ENCODE results near the gene PDLIM4. TPM values are rescaled to one million over a fixed set of nuclear protein-coding genes. Genes with fewer than 3 reads are reported as not detected.

Gene PDLIM4
- total and polyA plus RNA-seq, 9 donors = 3.4 to 63.4 (median 40.8) TPM

DNA sequence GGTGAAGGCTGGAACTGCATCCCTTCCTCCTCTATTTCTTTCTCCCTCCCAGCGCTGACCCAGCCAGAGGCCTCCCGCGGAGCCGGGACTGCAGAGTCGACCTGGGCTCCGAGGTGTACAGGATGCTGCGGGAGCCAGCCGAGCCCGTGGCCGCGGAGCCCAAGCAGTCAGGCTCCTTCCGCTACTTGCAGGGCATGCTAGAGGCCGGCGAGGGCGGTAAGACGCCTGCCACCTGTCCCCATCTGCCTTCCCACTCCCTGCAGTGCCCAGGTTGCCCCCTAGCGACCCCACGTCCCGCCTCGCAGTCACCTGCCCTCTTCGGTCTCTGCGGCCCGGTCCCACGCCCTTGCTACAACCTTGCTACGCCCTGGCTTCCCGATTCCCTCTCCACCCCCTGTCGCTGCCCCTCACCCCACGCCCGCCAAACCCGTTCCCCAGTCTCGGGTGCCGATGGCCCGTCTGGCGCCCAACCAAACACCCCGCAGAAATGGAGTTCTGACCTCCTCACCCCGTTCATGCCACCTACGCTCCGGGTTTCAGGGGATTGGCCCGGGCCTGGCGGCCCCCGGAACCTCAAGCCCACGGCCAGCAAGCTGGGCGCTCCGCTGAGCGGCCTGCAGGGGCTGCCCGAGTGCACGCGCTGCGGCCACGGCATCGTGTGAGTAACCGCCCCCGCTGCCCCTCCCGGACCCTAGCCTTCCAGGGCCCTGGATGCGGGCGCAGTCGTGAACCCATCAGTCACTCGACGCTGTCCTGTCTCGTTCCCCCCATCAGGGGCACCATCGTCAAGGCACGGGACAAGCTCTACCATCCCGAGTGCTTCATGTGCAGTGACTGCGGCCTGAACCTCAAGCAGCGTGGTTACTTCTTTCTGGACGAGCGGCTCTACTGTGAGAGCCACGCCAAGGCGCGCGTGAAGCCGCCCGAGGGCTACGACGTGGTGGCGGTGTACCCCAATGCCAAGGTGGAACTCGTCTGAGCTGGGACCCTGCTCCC lies 14.1 kb downstream of the PDLIM4 start:
- intact Hi-C loops (cut with DNase I) = no loop called here
- no peaks in the 10 kb centered on the region for H3K9me3 ChIP-seq
- H3K27me3 ChIP-seq = no peaks in the 10 kb centered on the region
- 88 to 91% (median 89%) methylated on average over 77 of the region's 77 CpGs for WGBS, 3 donors
- H3K4me3 ChIP-seq = no peak overlapping the region
- no peak for DNase-seq
- no peak overlapping the region for H3K27ac ChIP-seq
- no peak for TF ChIP-seq EP300 (IDR thresholded peaks at IDR 0.05)
- TF ChIP-seq, protein P1, sequence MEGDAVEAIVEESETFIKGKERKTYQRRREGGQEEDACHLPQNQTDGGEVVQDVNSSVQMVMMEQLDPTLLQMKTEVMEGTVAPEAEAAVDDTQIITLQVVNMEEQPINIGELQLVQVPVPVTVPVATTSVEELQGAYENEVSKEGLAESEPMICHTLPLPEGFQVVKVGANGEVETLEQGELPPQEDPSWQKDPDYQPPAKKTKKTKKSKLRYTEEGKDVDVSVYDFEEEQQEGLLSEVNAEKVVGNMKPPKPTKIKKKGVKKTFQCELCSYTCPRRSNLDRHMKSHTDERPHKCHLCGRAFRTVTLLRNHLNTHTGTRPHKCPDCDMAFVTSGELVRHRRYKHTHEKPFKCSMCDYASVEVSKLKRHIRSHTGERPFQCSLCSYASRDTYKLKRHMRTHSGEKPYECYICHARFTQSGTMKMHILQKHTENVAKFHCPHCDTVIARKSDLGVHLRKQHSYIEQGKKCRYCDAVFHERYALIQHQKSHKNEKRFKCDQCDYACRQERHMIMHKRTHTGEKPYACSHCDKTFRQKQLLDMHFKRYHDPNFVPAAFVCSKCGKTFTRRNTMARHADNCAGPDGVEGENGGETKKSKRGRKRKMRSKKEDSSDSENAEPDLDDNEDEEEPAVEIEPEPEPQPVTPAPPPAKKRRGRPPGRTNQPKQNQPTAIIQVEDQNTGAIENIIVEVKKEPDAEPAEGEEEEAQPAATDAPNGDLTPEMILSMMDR (IDR thresholded peaks at IDR 0.05) = no peak
- TF ChIP-seq POLR2A (IDR thresholded peaks at IDR 0.05) = no peak
- H3K4me1 ChIP-seq (ENCODE audit: insufficient read depth) = no peaks in the 10 kb centered on the region
- no peaks in the 10 kb centered on the region for H3K36me3 ChIP-seq

DNA sequence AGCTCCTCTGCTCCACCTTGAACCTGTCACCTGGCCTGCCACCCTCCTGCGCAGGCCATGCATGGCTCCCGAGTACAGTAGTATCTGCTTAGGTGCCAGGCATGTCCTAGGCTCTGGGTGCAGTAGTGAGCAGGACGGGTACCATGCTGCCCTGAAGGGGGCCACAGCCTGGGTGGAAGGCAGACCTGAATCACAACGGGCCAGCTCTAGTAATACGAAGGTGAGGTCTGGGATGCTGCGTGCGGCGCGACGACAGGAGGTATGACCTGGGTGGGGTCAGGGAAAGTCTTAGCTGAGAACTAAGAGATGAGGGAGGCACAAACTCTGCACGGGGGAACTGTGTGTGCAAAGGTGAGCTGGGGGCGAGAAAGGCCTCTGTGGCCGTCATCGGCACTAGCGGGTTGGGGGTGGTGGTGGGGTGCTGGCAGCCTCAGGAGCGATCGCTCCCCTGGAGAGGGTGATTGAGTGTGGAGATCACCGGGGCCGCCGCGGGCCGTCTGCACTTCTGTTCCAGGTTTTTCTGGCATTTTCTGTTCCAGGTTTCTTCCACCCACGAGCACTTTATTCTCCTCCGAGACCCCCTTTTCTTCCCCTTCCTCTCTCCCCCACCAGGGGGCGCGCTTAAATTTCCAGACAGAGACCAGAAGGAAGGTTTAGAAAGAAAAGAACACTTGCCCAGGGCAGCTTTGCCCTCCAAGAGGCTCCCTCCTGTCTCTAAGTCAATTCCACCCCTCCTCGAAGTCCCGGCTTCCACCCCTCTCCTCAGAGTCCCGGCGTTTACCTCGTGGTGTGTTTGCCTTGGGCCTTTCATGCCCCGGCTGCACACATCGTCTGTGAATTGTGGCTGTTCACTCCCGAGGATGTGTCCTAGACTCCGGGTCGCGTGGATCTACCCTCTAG lies 15.1 kb downstream of the PDLIM4 start:
- 62 to 67% (median 66%) methylated on average over 37 of the region's 37 CpGs for WGBS, 3 donors
- peak; percentile 49 to 76 (median 72) for DNase-seq
- TF ChIP-seq POLR2A (IDR thresholded peaks at IDR 0.05) = no peak
- TF ChIP-seq, protein P1 (IDR thresholded peaks at IDR 0.05) = peak; percentile 53 to 65 (median 61)
- no peak for TF ChIP-seq EP300 (IDR thresholded peaks at IDR 0.05)
- Histone ChIP-seq H3K27me3 (no peaks in the 10 kb centered on the region), H3K36me3 (no peaks in the 10 kb centered on the region), H3K9me3 (no peaks in the 10 kb centered on the region), H3K4me3 (no peak overlapping the region), H3K4me1 (ENCODE audit: insufficient read depth) (no peaks in the 10 kb centered on the region), H3K27ac (no peak overlapping the region)
- intact Hi-C loops (cut with DNase I) = no loop called here

DNA sequence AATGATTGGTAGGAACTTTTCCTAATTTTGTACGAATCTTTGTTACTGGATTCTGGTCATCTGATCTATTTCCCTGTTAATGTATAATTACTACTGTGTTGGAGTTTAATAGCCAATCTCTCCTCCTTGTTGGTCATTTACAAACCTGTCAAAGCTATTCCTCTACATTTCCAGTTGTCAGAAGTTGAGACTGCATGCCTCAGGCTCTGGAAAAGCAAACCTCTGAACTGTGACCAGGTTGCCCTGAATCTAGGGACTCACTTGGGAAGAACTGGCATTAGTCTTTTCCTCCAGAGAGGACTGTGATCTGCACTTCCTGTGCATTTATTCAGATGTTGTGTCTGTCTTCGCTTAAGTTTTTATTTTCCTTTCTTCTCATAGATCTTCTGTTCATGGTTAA lies 16.1 kb downstream of the PDLIM4 start:
- Histone ChIP-seq H3K4me1 (ENCODE audit: insufficient read depth) (no peaks in the 10 kb centered on the region), H3K36me3 (no peaks in the 10 kb centered on the region), H3K4me3 (no peak overlapping the region), H3K9me3 (no peaks in the 10 kb centered on the region), H3K27ac (no peak overlapping the region), H3K27me3 (no peaks in the 10 kb centered on the region)
- 83 to 93% (median 87%) methylated on average over 2 of the region's 2 CpGs for WGBS, 3 donors
- no peak for TF ChIP-seq POLR2A (IDR thresholded peaks at IDR 0.05)
- TF ChIP-seq, protein P1 (IDR thresholded peaks at IDR 0.05) = no peak
- TF ChIP-seq EP300 (IDR thresholded peaks at IDR 0.05) = no peak
- DNase-seq = no peak
- intact Hi-C loops (cut with DNase I) = no loop called here

DNA sequence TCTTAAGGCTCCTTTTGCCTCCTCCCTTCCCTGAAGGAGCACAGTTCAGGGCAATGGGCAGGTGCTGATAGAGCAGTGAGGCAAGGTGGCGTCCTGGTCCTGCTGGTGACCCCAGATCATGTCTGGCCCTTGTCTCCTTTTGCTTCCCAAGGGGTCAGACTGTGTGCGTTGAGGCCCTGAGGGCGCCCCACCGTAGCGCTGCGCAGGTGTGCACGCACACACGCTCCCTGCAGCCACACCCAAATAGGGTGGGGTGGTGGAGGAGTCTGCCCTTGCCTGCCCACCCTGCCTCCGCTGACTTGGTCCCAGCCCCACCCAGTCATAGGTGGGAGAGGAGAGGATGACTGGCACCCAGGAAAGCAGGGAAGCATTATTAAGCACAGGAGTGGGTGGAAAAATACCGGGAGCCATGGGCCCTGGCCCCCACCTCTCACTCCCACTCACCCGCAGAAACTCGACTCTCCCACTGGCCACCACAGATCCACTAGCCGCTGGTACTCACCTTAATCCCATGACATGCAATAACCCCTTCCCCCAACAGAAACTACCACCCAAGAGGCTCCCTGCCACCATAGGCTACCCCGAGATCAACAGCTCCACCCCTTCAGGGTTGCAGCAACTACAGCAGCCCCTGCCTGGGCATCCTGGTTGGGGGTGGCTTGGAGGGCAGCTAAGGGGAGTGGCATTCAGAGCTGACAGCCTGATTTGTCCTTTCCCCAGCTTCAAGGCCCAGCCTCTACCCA lies 16.7 kb downstream of the PDLIM4 start:
- H3K36me3 ChIP-seq = no peaks in the 10 kb centered on the region
- H3K9me3 ChIP-seq = no peaks in the 10 kb centered on the region
- no peak for DNase-seq
- H3K4me1 ChIP-seq (ENCODE audit: insufficient read depth) = no peaks in the 10 kb centered on the region
- H3K4me3 ChIP-seq = no peak overlapping the region
- no peaks in the 10 kb centered on the region for H3K27me3 ChIP-seq
- intact Hi-C loops (cut with DNase I) = no loop called here
- 81 to 86% (median 85%) methylated on average over 11 to 14 of the region's 14 CpGs for WGBS, 3 donors
- TF ChIP-seq, protein P1 (IDR thresholded peaks at IDR 0.05) = no peak
- TF ChIP-seq POLR2A (IDR thresholded peaks at IDR 0.05) = no peak
- no peak for TF ChIP-seq EP300 (IDR thresholded peaks at IDR 0.05)
- no peak overlapping the region for H3K27ac ChIP-seq

Measured in ovary (tissue), 9 donors.